Tibial artery (tissue), 4 donors: ENCODE measurements around the gene CHMP4B.

Source experiments
- DNase-seq, 2 donors: peaks; one replicate each; pipeline ENCODE4 v3.0.0-alpha.2; 2019
- H3K27ac ChIP-seq, 2 donors: fragments of 200-600 bp; sonication (generic) in 1 of 2; 1 replicate in 1 of 2; 2 replicates in 1 of 2; pipeline ENCODE4 v1.5.1; 2018 to 2019; ENCODE audit warnings: mild to moderate bottlenecking in 1 of 2
- H3K27me3 ChIP-seq, 2 donors: fragments of 200-600 bp; sonication (generic) in 1 of 2; one replicate each; pipeline versions ENCODE4 v1.5.1 to v1.6.0; 2016 to 2019
- H3K36me3 ChIP-seq, 3 donors: fragments of 200-600 bp; sonication (generic) in 2 of 3; one replicate each; pipeline ENCODE4 v1.5.1; 2016 to 2019; ENCODE audit warnings: mild to moderate bottlenecking in 2 of 3
- H3K4me1 ChIP-seq, 4 donors: fragments of 200-600 bp; sonication (generic) in 2 of 4; 1 replicate in 3 of 4; 2 replicates in 1 of 4; pipeline ENCODE4 v1.5.1; 2016 to 2019
- H3K4me3 ChIP-seq, 2 donors: fragments of 200-600 bp; sonication (generic) in 1 of 2; 1 replicate in 1 of 2; 2 replicates in 1 of 2; pipeline ENCODE4 v1.5.1; 2018 to 2019; ENCODE audit warnings: mild to moderate bottlenecking in 2 of 2
- H3K9me3 ChIP-seq, 3 donors: fragments of 200-600 bp; sonication (generic) in 1 of 3; one replicate each; pipeline ENCODE4 v1.5.1; 2016 to 2019
- intact Hi-C: fragments of 100-400 bp; cut with DNase I; formaldehyde crosslinking; loops from one replicate; pipeline ENCODE4 v1.15.0; 2023; ENCODE audit warnings: low total_unique reads
- TF ChIP-seq, protein P1 (sequence below), 2 experiments: fragments of 200-600 bp in 1 of 2; fragments of 450-650 bp in 1 of 2; IDR thresholded peaks; one replicate each; pipeline ENCODE4 v1.5.1; 2017 to 2019; ENCODE audit warnings: antibody characterized with exemption in 2 of 2, mild to moderate bottlenecking in 1 of 2, moderate library complexity in 1 of 2

Gene CHMP4B

GRCh38 chr20:33848391-33848790 is 37.2 kb downstream of the CHMP4B start:
- H3K36me3 ChIP-seq = peaks cover 30 to 53% (median 47%) of the 10 kb centered on the region in 3 donors
- peaks cover 0 to 26% (median 23%) of the 10 kb centered on the region in 4 donors for H3K4me1 ChIP-seq
- no peak overlapping the region for H3K27ac ChIP-seq
- no peak for DNase-seq
- no peaks in the 10 kb centered on the region for H3K27me3 ChIP-seq
- intact Hi-C loops = no loop called here
- no peak overlapping the region for H3K4me3 ChIP-seq
- H3K9me3 ChIP-seq = no peaks in the 10 kb centered on the region
- TF ChIP-seq, protein P1, sequence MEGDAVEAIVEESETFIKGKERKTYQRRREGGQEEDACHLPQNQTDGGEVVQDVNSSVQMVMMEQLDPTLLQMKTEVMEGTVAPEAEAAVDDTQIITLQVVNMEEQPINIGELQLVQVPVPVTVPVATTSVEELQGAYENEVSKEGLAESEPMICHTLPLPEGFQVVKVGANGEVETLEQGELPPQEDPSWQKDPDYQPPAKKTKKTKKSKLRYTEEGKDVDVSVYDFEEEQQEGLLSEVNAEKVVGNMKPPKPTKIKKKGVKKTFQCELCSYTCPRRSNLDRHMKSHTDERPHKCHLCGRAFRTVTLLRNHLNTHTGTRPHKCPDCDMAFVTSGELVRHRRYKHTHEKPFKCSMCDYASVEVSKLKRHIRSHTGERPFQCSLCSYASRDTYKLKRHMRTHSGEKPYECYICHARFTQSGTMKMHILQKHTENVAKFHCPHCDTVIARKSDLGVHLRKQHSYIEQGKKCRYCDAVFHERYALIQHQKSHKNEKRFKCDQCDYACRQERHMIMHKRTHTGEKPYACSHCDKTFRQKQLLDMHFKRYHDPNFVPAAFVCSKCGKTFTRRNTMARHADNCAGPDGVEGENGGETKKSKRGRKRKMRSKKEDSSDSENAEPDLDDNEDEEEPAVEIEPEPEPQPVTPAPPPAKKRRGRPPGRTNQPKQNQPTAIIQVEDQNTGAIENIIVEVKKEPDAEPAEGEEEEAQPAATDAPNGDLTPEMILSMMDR (IDR thresholded peaks at IDR 0.05) = no peak

GRCh38 chr20:33850159-33850558 is 39.0 kb downstream of the CHMP4B start:
- Histone ChIP-seq H3K36me3 (peaks cover 45 to 71% (median 65%) of the 10 kb centered on the region in 3 donors), H3K27ac (no peak overlapping the region), H3K27me3 (no peaks in the 10 kb centered on the region), H3K4me1 (peaks cover 0 to 17% (median 16%) of the 10 kb centered on the region in 4 donors), H3K4me3 (no peak overlapping the region), H3K9me3 (no peaks in the 10 kb centered on the region)
- TF ChIP-seq, protein P1 (IDR thresholded peaks at IDR 0.05) = no peak
- intact Hi-C loops = no loop called here
- no peak for DNase-seq

DNA sequence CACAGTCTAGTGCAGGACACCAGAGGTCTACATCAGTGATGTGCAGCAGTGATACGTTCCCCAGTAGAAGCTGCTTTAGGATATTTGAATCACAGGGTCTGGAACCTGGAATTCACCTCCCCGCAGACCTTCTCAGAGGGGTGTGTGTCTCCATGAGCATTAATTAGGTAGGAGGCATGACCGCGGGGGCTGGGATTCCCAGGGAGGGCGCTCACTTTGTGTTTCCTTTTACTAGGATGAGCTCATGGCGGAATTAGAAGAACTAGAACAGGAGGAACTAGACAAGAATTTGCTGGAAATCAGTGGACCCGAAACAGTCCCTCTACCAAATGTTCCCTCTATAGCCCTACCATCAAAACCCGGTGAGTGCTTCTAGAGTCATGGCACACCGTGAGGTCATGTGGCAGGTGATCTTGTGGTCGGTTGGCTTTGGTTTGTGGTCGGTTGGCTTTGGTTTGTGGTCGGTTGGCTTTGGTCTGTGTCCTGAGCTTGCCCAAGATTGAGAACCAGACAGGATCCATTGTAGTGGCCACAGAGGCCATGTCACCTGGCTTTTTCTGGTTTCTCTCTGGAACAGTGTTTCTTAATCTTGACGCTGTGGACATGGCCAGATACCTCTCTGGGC is 40.8 kb downstream of the CHMP4B start:
- intact Hi-C loops = no loop called here
- Histone ChIP-seq H3K4me3 (no peak overlapping the region), H3K27ac (no peak overlapping the region), H3K4me1 (peaks cover 0 to 3% (median under 1%) of the 10 kb centered on the region in 4 donors), H3K36me3 (peaks cover 54 to 89% (median 82%) of the 10 kb centered on the region in 3 donors), H3K27me3 (no peaks in the 10 kb centered on the region), H3K9me3 (no peaks in the 10 kb centered on the region)
- DNase-seq = no peak
- TF ChIP-seq, protein P1 (IDR thresholded peaks at IDR 0.05) = no peak

GRCh38 chr20:33852626-33853506 is 41.7 kb downstream of the CHMP4B start:
- Histone ChIP-seq H3K27me3 (no peaks in the 10 kb centered on the region), H3K4me3 (no peak overlapping the region), H3K36me3 (peaks cover 54 to 98% (median 90%) of the 10 kb centered on the region in 3 donors), H3K9me3 (no peaks in the 10 kb centered on the region), H3K27ac (no peak overlapping the region), H3K4me1 (no peaks in the 10 kb centered on the region)
- intact Hi-C loops = no loop called here
- no peak for DNase-seq
- TF ChIP-seq, protein P1 (IDR thresholded peaks at IDR 0.05) = no peak

DNA sequence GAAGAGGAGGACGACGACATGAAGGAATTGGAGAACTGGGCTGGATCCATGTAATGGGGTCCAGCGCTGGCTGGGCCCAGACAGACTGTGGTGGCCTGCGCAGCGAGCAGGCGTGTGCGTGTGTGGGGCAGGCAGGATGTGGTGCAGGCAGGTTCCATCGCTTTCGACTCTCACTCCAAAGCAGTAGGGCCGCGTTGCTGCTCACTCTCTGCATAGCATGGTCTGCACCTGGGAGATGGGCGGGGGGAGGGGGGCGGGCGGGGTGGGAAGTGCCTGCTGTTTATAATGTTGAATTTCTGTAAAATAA is 42.3 kb downstream of the CHMP4B start:
- no peak for DNase-seq

More for the DNA sequence above, 42.3 kb downstream of the CHMP4B start:
- intact Hi-C loops = no loop called here
- Histone ChIP-seq H3K27ac (no peak overlapping the region), H3K4me3 (no peak overlapping the region), H3K4me1 (no peaks in the 10 kb centered on the region), H3K27me3 (no peaks in the 10 kb centered on the region), H3K9me3 (no peaks in the 10 kb centered on the region), H3K36me3 (peaks cover 54 to 98% (median 88%) of the 10 kb centered on the region in 3 donors)
- TF ChIP-seq, protein P1 (IDR thresholded peaks at IDR 0.05) = no peak
